CD14-positive monocyte (primary cell): ENCODE results near the gene DLX6. TPM values are rescaled to one million over a fixed set of nuclear protein-coding genes. Genes with fewer than 3 reads are reported as not detected.

Source experiments
- DNase-seq, 3 donors: peaks; one replicate each; pipeline ENCODE4 v3.0.0-alpha.2; 2011 to 2022
- H2AFZ ChIP-seq: 2 replicates; pipeline ENCODE4 v1.6.0; 2012; ENCODE audit warnings: mild to moderate bottlenecking, low read depth, low read length, inconsistent platforms; ENCODE audit not compliant: insufficient read depth, poor library complexity, severe bottlenecking
- H3K27ac ChIP-seq, 2 donors: 1 replicate in 1 of 2; 2 replicates in 1 of 2; pipeline ENCODE4 v1.5.1; 2012 to 2013; ENCODE audit warnings: low read length in 2 of 2, control low read depth in 1 of 2, inconsistent platforms in 1 of 2, low read depth in 1 of 2, mild to moderate bottlenecking in 1 of 2
- H3K27me3 ChIP-seq, 2 donors: one replicate each; pipeline versions ENCODE4 v1.6.0 to v1.6.1; 2011 to 2013; ENCODE audit warnings: low read length in 2 of 2; ENCODE audit not compliant: control insufficient read depth in 2 of 2, insufficient read depth in 2 of 2
- H3K36me3 ChIP-seq, 2 donors: replicated peaks in 1 of 2; 1 replicate in 1 of 2; 2 replicates in 1 of 2; pipeline versions ENCODE4 v1.5.1 to v1.6.1; 2012 to 2013; ENCODE audit warnings: low read length in 2 of 2, control low read depth in 1 of 2, inconsistent platforms in 1 of 2, mild to moderate bottlenecking in 1 of 2; ENCODE audit not compliant: insufficient read depth in 2 of 2, control insufficient read depth in 1 of 2
- H3K4me1 ChIP-seq, 2 donors: 1 replicate in 1 of 2; 2 replicates in 1 of 2; pipeline versions ENCODE4 v1.5.1 to v1.6.1; 2012 to 2013; ENCODE audit warnings: low read length in 2 of 2, control low read depth in 1 of 2, inconsistent platforms in 1 of 2, mild to moderate bottlenecking in 1 of 2, moderate library complexity in 1 of 2; ENCODE audit not compliant: insufficient read depth in 2 of 2, control insufficient read depth in 1 of 2
- H3K4me2 ChIP-seq: replicated peaks from 2 replicates; pipeline ENCODE3; 2012; ENCODE audit warnings: low read length, moderate library complexity, mild to moderate bottlenecking; ENCODE audit not compliant: poor library complexity, severe bottlenecking; ENCODE audit errors: extremely low read depth
- H3K4me3 ChIP-seq, 3 experiments: fragments of 200-600 bp in 1 of 3; sonication (generic) in 1 of 3; replicated peaks in 1 of 3; 1 replicate in 2 of 3; 2 replicates in 1 of 3; pipeline ENCODE4 v1.5.1; 2011 to 2013; ENCODE audit warnings: low read length in 3 of 3, mild to moderate bottlenecking in 3 of 3, control low read depth in 2 of 3, low read depth in 2 of 3, inconsistent platforms in 1 of 3, moderate library complexity in 1 of 3
- H3K79me2 ChIP-seq: 2 replicates; pipeline ENCODE4 v1.6.0; 2012; ENCODE audit warnings: mild to moderate bottlenecking, control low read depth, inconsistent platforms, low read length, moderate library complexity; ENCODE audit not compliant: insufficient read depth
- H3K9ac ChIP-seq: 2 replicates; pipeline ENCODE4 v1.6.0; 2017; ENCODE audit warnings: low read length, mild to moderate bottlenecking; ENCODE audit not compliant: insufficient read depth, poor library complexity, severe bottlenecking
- H3K9me3 ChIP-seq, 2 donors: replicated peaks in 1 of 2; 1 replicate in 1 of 2; 2 replicates in 1 of 2; pipeline versions ENCODE4 v1.5.1 to v1.6.1; 2012 to 2013; ENCODE audit warnings: low read length in 2 of 2, control low read depth in 1 of 2; ENCODE audit not compliant: control insufficient read depth in 1 of 2, insufficient read depth in 1 of 2
- H4K20me1 ChIP-seq: 2 replicates; pipeline ENCODE4 v1.6.0; 2012; ENCODE audit warnings: mild to moderate bottlenecking, low read length, control low read depth, moderate library complexity; ENCODE audit not compliant: insufficient read depth
- H3K27ac Mint-ChIP-seq, 7 donors: one replicate each; pipeline ENCODE4 v1.8.0; 2020; ENCODE audit warnings: mild to moderate bottlenecking in 7 of 7, mixed read lengths in 7 of 7, moderate library complexity in 6 of 7, inconsistent platforms in 2 of 7
- H3K27me3 Mint-ChIP-seq, 3 donors: one replicate each; pipeline ENCODE4 v1.8.0; 2021 to 2022; ENCODE audit warnings: low read depth in 3 of 3, mild to moderate bottlenecking in 3 of 3, mixed read lengths in 3 of 3, moderate library complexity in 3 of 3, inconsistent platforms in 1 of 3
- H3K36me3 Mint-ChIP-seq, 2 donors: one replicate each; pipeline ENCODE4 v1.8.0; 2020; ENCODE audit warnings: mixed read lengths in 2 of 2, inconsistent platforms in 1 of 2, mild to moderate bottlenecking in 1 of 2
- H3K4me1 Mint-ChIP-seq: one replicate; pipeline ENCODE4 v1.8.0; 2020; ENCODE audit warnings: mild to moderate bottlenecking, mixed read lengths
- H3K4me3 Mint-ChIP-seq, 2 donors: one replicate each; pipeline ENCODE4 v1.8.0; 2020; ENCODE audit warnings: mild to moderate bottlenecking in 2 of 2, mixed read lengths in 2 of 2, moderate library complexity in 1 of 2
- H3K9me3 Mint-ChIP-seq, 7 donors: one replicate each; pipeline ENCODE4 v1.8.0; 2020 to 2022; ENCODE audit warnings: mixed read lengths in 7 of 7, mild to moderate bottlenecking in 6 of 7, moderate library complexity in 6 of 7, inconsistent platforms in 2 of 7
- WGBS: methylation state at CpG from one replicate; pipeline ENCODE4 v1.1.5; 2013; ENCODE audit warnings: missing lambda C conversion rate; ENCODE audit not compliant: insufficient coverage; 5-methylcytosine and 5-hydroxymethylcytosine counted together
- intact Hi-C, 2 donors: fragments of 100-400 bp; cut with micrococcal nuclease; formaldehyde crosslinking; loops; one replicate each; pipeline versions ENCODE4 v1.15.0 to v1.15.1; 2023
- polyA minus RNA-seq: library from RNA; depleted of rRNA, polyadenylated mRNA; stranded (reverse); fragments of >200 nt; gene quantifications from 2 replicates; pipeline ENCODE4 v1.2.3, GENCODE V29; 2012
- polyA plus RNA-seq, 3 donors: library from polyadenylated mRNA; depleted of rRNA in 1 of 3; unstranded in 2 of 3; stranded (reverse) in 1 of 3; fragments of 300-500 nt in 2 of 3; fragments of >200 nt in 1 of 3; fragmentation: Illumina TruSeq in 2 of 3; gene quantifications; 1 replicate in 2 of 3; 2 replicates in 1 of 3; pipeline ENCODE4 v1.2.3, GENCODE V29; 2012 to 2021
- total RNA-seq, 12 experiments: library from RNA in 1 of 12; stranded (reverse) in 1 of 12; fragments of 120-200 nt in 1 of 12; gene quantifications; one replicate each; pipeline ENCODE4 v1.2.4 and lab custom pipeline; 2013 to 2026; ENCODE audit warnings: mixed read lengths in 6 of 12, inconsistent platforms in 1 of 12
- TF ChIP-seq, protein P1 (sequence below): fragments of 200-600 bp; IDR thresholded peaks from one replicate; pipeline ENCODE4 v1.8.0; 2022; ENCODE audit warnings: antibody characterized with exemption, mild to moderate bottlenecking

DLX6 gene
- total RNA-seq (2013), result not detected
- polyA plus RNA-seq (not detected), polyA minus RNA-seq (not detected in 2 replicates), total RNA-seq (lab: John Stamatoyannopoulos, UW) (0 to 1.6 (median 0) reads per million in 11 experiments)

DNA sequence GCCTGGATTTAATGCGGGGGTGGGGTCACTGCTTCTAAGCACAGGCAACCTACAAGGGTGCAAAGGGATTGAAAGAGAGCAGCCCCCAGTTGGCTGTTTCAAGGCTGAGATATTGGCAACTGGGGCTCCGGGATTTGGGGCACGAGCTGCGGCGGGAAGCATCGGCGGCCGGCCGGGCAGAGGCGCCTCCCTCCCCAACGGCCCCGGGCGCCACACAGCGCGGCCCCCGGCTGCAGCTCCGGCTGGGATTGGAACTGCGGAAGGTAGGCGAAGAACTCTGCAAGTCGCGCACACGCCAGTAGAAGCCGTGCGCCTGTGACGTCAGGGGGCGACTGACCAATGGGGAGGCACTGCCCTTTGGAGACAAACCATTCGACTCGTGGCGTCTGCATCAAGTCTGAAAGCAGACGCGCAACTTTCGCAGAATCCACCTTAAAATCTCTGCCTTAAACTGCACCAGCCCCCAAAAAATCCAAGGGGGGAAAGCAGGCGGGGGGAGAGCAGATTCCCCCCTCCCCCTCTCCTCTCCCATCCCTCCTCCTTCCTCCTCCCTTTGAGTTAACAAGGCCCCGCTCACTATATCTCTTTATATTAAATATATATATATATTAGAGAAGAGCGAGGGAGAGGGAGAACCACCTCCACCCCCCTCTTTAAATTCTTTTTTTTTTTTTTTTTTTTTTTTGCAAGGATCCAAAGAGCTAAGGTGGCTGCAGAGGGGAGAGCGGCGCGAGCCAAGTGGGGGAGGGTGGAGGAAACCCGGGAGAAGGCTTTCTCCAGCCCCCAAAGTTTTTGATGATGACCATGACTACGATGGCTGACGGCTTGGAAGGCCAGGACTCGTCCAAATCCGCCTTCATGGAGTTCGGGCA, at the start of gene DLX6:
Gene DLX6, plus strand, starts transcription at position 371 of the 872 bp plus-strand sequence. Its CDS starts 425 bp downstream, at position 796.
- Mint-ChIP-seq H3K36me3 (peaks cover 0 to 7% of the 10 kb centered on the region in 2 donors), H3K27me3 (peaks cover 94 to 97% (median 97%) of the 10 kb centered on the region in 3 donors), H3K4me1 (peaks cover 14% of the 10 kb centered on the region), H3K9me3 (peaks cover 0 to 44% (median 28%) of the 10 kb centered on the region in 7 donors), H3K4me3 (peak within 1 kb of the TSS; percentile 55 to 86), H3K27ac (no peak within 1 kb of the TSS)
- H2AFZ ChIP-seq, result no peak within 1 kb of the TSS
- intact Hi-C loops, result no loop called here
- no peak within 1 kb of the TSS for H3K9ac ChIP-seq
- peak within 1 kb of the TSS in 1 of 3 experiments; percentile 38 for H3K4me3 ChIP-seq
- no peaks in the 10 kb centered on the region for H3K36me3 ChIP-seq
- H3K9me3 ChIP-seq, result peaks cover 7 to 76% of the 10 kb centered on the region in 2 donors
- H3K4me2 ChIP-seq, result peak within 1 kb of the TSS; percentile 55
- H3K79me2 ChIP-seq, result no peaks in the 10 kb centered on the region
- peaks cover 89 to 94% of the 10 kb centered on the region in 2 donors for H3K27me3 ChIP-seq
- H3K27ac ChIP-seq, result no peak within 1 kb of the TSS
- no peaks in the 10 kb centered on the region for H4K20me1 ChIP-seq
- no peak for DNase-seq
- TF ChIP-seq, protein P1, sequence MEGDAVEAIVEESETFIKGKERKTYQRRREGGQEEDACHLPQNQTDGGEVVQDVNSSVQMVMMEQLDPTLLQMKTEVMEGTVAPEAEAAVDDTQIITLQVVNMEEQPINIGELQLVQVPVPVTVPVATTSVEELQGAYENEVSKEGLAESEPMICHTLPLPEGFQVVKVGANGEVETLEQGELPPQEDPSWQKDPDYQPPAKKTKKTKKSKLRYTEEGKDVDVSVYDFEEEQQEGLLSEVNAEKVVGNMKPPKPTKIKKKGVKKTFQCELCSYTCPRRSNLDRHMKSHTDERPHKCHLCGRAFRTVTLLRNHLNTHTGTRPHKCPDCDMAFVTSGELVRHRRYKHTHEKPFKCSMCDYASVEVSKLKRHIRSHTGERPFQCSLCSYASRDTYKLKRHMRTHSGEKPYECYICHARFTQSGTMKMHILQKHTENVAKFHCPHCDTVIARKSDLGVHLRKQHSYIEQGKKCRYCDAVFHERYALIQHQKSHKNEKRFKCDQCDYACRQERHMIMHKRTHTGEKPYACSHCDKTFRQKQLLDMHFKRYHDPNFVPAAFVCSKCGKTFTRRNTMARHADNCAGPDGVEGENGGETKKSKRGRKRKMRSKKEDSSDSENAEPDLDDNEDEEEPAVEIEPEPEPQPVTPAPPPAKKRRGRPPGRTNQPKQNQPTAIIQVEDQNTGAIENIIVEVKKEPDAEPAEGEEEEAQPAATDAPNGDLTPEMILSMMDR, result no peak
- WGBS, result under 1% methylated on average over 34 of the region's 44 CpGs
- H3K4me1 ChIP-seq, result peaks cover 0 to 7% of the 10 kb centered on the region in 2 donors

DNA sequence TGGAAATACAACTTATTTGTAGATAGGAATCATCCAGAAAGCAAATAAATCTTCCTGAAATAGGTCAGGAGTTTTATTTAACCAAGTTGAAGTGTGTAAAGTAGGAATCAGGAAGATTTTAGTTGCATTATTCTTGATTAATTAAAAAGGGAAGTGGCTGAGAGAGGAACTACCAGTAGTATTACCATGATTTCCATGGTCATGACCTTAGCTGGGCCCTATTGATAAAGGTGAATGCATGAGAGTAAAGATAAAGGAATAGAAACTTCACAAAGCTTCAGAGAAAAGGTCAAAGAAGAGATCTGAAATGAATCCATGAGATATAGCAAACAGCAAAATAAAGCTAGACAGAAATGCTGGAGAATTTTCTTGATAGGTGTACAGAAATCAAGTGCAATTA, 46.2 kb upstream of the DLX6 start:
- no peak for DNase-seq
- Histone ChIP-seq H3K79me2 (no peaks in the 10 kb centered on the region), H3K27me3 (no peaks in the 10 kb centered on the region), H3K9me3 (no peaks in the 10 kb centered on the region), H2AFZ (no peak overlapping the region), H3K4me2 (no peak overlapping the region), H3K9ac (no peak overlapping the region), H4K20me1 (no peaks in the 10 kb centered on the region), H3K27ac (no peak overlapping the region), H3K4me1 (no peaks in the 10 kb centered on the region), H3K36me3 (no peaks in the 10 kb centered on the region), H3K4me3 (no peak overlapping the region)
- Mint-ChIP-seq H3K27ac (no peak overlapping the region), H3K36me3 (no peaks in the 10 kb centered on the region), H3K4me3 (no peak overlapping the region), H3K27me3 (peaks cover 0 to 3% (median 0%) of the 10 kb centered on the region in 3 donors), H3K4me1 (no peaks in the 10 kb centered on the region), H3K9me3 (peaks cover 0 to 13% (median 4%) of the 10 kb centered on the region in 7 donors)
- TF ChIP-seq, protein P1, result no peak
- intact Hi-C loops, result no loop called here
